Left cardiac atrium (tissue), 4 donors: Measurements from ENCODE around the gene EBF3. TPM values are rescaled to one million over a fixed set of nuclear protein-coding genes. Genes with fewer than 3 reads are reported as not detected.
"Not testable (repeated sequence)": the region's sequence is repeated elsewhere in the genome, so short reads cannot be mapped to it uniquely, and the experiment has no call there.

Source experiments
- ATAC-seq, 2 donors: fragments of 200-7000 bp; cut with Tn5 transposase; one replicate each; pipeline ENCODE4 v1.9.1; 2020; ENCODE audit warnings: mild to moderate bottlenecking in 2 of 2, moderate library complexity in 2 of 2
- DNase-seq: peaks from one replicate; pipeline ENCODE4 v3.0.0-alpha.2; 2020
- intact Hi-C, 2 donors: fragments of 100-400 bp; cut with DNase I; formaldehyde crosslinking; loops; one replicate each; pipeline versions ENCODE4 v1.14.1 to v1.15.1; 2022 to 2023
- total RNA-seq, 2 donors: library from RNA; stranded (reverse); fragmentation: NEBNext Ultra II Directional; extraction: Animal tissue kit (Norgen Biotek cat#: 25700); gene quantifications; one replicate each; pipeline ENCODE4 v1.2.1, GENCODE V29; 2021
- donor health status: DM: no; HTN: yes; CAD: no.
- donor health status: DM: no; HTN: yes; CAD: no; lungs with severe emphysema.
- donor health status: DM: yes; HTN: yes; CAD: no.
- donor health status: Dilated cardiomyopathy.

Gene EBF3
- total RNA-seq, 2 donors from 2014 or later, result 6.0 to 10.1 TPM

- DNase-seq (peak; percentile 5), ATAC-seq (no peak)
- intact Hi-C loops, result no loop called here
Measured at GRCh38 chr10:129921065-129921670, 42.9 kb downstream of the EBF3 start.

- DNase-seq, result peak; percentile 10
- ATAC-seq, intact Hi-C loops: not testable (repeated sequence)
Measured at GRCh38 chr10:129920187-129920586, 43.9 kb downstream of the EBF3 start.

GRCh38 chr10:129919358-129919757 lies 44.7 kb downstream of the EBF3 start:
- intact Hi-C loops, result no loop called here
- ATAC-seq (no peak), DNase-seq (peak; percentile 5)

- DNase-seq, result peak; percentile 10
- no peak for ATAC-seq
- intact Hi-C loops, result no loop called here
Measured at GRCh38 chr10:129918836-129919235, 45.2 kb downstream of the EBF3 start.

GRCh38 chr10:129918401-129918800 lies 45.7 kb downstream of the EBF3 start:
- DNase-seq, result peak; percentile 7
- intact Hi-C loops, result no loop called here
- no peak for ATAC-seq

GRCh38 chr10:129917936-129918335 lies 46.1 kb downstream of the EBF3 start:
- intact Hi-C loops, result no loop called here
- ATAC-seq, result no peak
- DNase-seq, result peak; percentile 6

- intact Hi-C loops, result no loop called here
- DNase-seq, result peak; percentile 1
- no peak for ATAC-seq
Measured at GRCh38 chr10:129916506-129916995, 47.5 kb downstream of the EBF3 start.

- intact Hi-C loops, result no loop called here
- DNase-seq (peak; percentile 18), ATAC-seq (no peak)
Measured at GRCh38 chr10:129915526-129916378, 48.3 kb downstream of the EBF3 start.

- ATAC-seq (no peak), DNase-seq (peak; percentile 2)
- intact Hi-C loops, result no loop called here
Measured at GRCh38 chr10:129914960-129915359, 49.1 kb downstream of the EBF3 start.

- DNase-seq, result no peak
- no peak for ATAC-seq
- intact Hi-C loops, result no loop called here
Measured at GRCh38 chr10:129914153-129914855, 49.8 kb downstream of the EBF3 start.

- ATAC-seq (no peak), DNase-seq (no peak)
- intact Hi-C loops, result no loop called here
Measured at GRCh38 chr10:129912986-129913695, 50.9 kb downstream of the EBF3 start.

- ATAC-seq (no peak), DNase-seq (no peak)
- intact Hi-C loops, result no loop called here
Measured at GRCh38 chr10:129912166-129912917, 51.7 kb downstream of the EBF3 start.

- DNase-seq, result no peak
- no peak for ATAC-seq
- intact Hi-C loops, result no loop called here
Measured at GRCh38 chr10:129911451-129912165, 52.5 kb downstream of the EBF3 start.

GRCh38 chr10:129910861-129911260 lies 53.2 kb downstream of the EBF3 start:
- DNase-seq, result no peak
- ATAC-seq, result no peak
- intact Hi-C loops, result no loop called here

GRCh38 chr10:129909531-129910256 lies 54.4 kb downstream of the EBF3 start:
- intact Hi-C loops, result no loop called here
- DNase-seq (no peak), ATAC-seq (no peak)

GRCh38 chr10:129909080-129909479 lies 55.0 kb downstream of the EBF3 start:
- DNase-seq, result no peak
- ATAC-seq, result no peak
- intact Hi-C loops, result no loop called here

- no peak for DNase-seq
- intact Hi-C loops, result no loop called here
Measured at GRCh38 chr10:129908406-129908805, 55.7 kb downstream of the EBF3 start.

More at GRCh38 chr10:129908406-129908805, 55.7 kb downstream of the EBF3 start:
- no peak for ATAC-seq
